BE2C (cell line): ENCODE data around the gene CDK8.

Experiments used
- DNase-seq: peaks from one replicate; pipeline ENCODE4 v3.0.0-alpha.2; 2020
- H3K27me3 ChIP-seq: fragments of 250-450 bp; sonication (Bioruptor Pico); 2 replicates; pipeline ENCODE4 v1.5.1; 2020; ENCODE audit warnings: mild to moderate bottlenecking
- H3K36me3 ChIP-seq: fragments of 250-450 bp; sonication (Bioruptor Pico); 2 replicates; pipeline ENCODE4 v1.5.1; 2020; ENCODE audit warnings: mild to moderate bottlenecking
- H3K4me1 ChIP-seq: fragments of 250-450 bp; sonication (Bioruptor Pico); 2 replicates; pipeline ENCODE4 v1.5.1; 2020
- H3K4me3 ChIP-seq: 2 replicates; pipeline ENCODE4 v1.5.1; 2011; ENCODE audit warnings: low read depth, low read length
- H3K9me3 ChIP-seq: fragments of 250-450 bp; sonication (Bioruptor Pico); 2 replicates; pipeline ENCODE4 v1.5.1; 2020
- CTCF ChIP-seq: IDR thresholded peaks from 2 replicates; pipeline ENCODE4 v1.5.1; 2012; ENCODE audit warnings: mild to moderate bottlenecking, low read depth, low read length

Gene CDK8

GRCh38 chr13:26445092-26445491 is 191.2 kb downstream of the CDK8 start:
- no peak for DNase-seq
- Histone ChIP-seq H3K27me3 (no peaks in the 10 kb centered on the region), H3K9me3 (no peaks in the 10 kb centered on the region), H3K4me3 (no peak overlapping the region), H3K4me1 (no peaks in the 10 kb centered on the region), H3K36me3 (no peaks in the 10 kb centered on the region)
- TF ChIP-seq CTCF = no peak

GRCh38 chr13:26446751-26447150 is 192.8 kb downstream of the CDK8 start:
- no peak for DNase-seq
- TF ChIP-seq CTCF = no peak
- no peak overlapping the region for H3K4me3 ChIP-seq
- no peaks in the 10 kb centered on the region for H3K9me3 ChIP-seq
- no peaks in the 10 kb centered on the region for H3K36me3 ChIP-seq
- H3K4me1 ChIP-seq = no peaks in the 10 kb centered on the region
- no peaks in the 10 kb centered on the region for H3K27me3 ChIP-seq

- DNase-seq = no peak
- no peaks in the 10 kb centered on the region for H3K36me3 ChIP-seq
- H3K9me3 ChIP-seq = no peaks in the 10 kb centered on the region
- H3K4me1 ChIP-seq = no peaks in the 10 kb centered on the region
- H3K4me3 ChIP-seq = no peak overlapping the region
- no peak for TF ChIP-seq CTCF
- no peaks in the 10 kb centered on the region for H3K27me3 ChIP-seq
These were observed 194.1 kb downstream of the CDK8 start for GRCh38 chr13:26448032-26448431.

- no peaks in the 10 kb centered on the region for H3K27me3 ChIP-seq
These were observed 195.3 kb downstream of the CDK8 start for GRCh38 chr13:26449063-26449848.

More at GRCh38 chr13:26449063-26449848, 195.3 kb downstream of the CDK8 start:
- Histone ChIP-seq H3K36me3 (no peaks in the 10 kb centered on the region), H3K9me3 (no peaks in the 10 kb centered on the region), H3K4me1 (no peaks in the 10 kb centered on the region), H3K4me3 (no peak overlapping the region)
- DNase-seq = no peak
- no peak for TF ChIP-seq CTCF
